IPS-18a (cell line): Measurements from ENCODE around the gene TEX29.

Experiments
- H3K27ac ChIP-seq: one replicate; pipeline ENCODE4 v1.5.1; 2013; ENCODE audit warnings: low read length
- H3K27me3 ChIP-seq: one replicate; pipeline ENCODE4 v1.6.1; 2013; ENCODE audit warnings: mild to moderate bottlenecking, low read length; ENCODE audit not compliant: control insufficient read depth, insufficient read depth
- H3K36me3 ChIP-seq: one replicate; pipeline ENCODE4 v1.6.1; 2013; ENCODE audit warnings: low read depth, low read length; ENCODE audit not compliant: control insufficient read depth
- H3K4me1 ChIP-seq: one replicate; pipeline ENCODE4 v1.6.1; 2013; ENCODE audit warnings: low read depth, low read length; ENCODE audit not compliant: control insufficient read depth
- H3K4me3 ChIP-seq: one replicate; pipeline ENCODE4 v1.5.1; 2013; ENCODE audit warnings: low read length
- H3K9ac ChIP-seq: one replicate; pipeline ENCODE4 v1.6.1; 2013; ENCODE audit warnings: mild to moderate bottlenecking, low read length, moderate library complexity
- H3K9me3 ChIP-seq: one replicate; pipeline ENCODE4 v1.6.1; 2013; ENCODE audit warnings: low read depth, low read length; ENCODE audit not compliant: control insufficient read depth

The TEX29 gene

DNA sequence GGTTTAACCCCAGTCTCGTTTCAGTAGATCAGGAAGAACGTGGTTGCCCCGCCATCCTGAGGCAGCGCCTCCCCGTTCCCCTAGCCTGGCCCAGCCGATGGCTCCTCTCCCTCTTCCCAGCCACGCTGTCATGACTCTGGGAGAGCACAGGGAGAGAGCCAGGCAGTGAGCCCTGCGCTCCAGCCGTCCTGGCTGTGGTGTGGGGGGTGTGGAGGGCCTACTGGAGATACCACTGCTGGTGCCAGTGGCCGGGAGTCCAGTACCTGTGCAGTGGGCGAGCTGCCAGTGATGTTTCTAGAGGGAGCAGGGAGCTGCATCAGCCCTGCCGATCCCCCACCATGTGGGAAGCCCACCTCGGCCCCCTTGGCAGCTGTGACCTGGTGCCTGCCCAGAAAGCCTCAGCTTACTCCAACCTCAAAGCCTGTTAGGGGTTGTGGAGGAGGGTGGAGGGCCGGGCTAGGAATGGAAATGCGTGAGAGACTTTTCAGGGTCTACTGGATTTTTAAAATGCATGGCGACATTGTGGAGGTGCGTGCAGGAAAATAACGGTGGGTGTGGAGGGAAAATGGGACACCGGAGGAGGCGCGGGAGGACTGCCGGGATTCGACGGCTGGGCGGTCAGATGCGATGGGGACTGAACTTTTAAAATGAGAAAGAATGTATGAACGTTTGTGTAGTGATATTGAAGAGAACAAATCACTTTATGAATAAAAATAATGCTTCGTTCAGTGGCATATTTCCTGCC is 4.9 kb downstream of the TEX29 start:
- Histone ChIP-seq H3K4me3 (no peak overlapping the region), H3K4me1 (no peaks in the 10 kb centered on the region), H3K36me3 (no peaks in the 10 kb centered on the region), H3K27me3 (no peaks in the 10 kb centered on the region), H3K27ac (no peak overlapping the region), H3K9ac (no peak overlapping the region), H3K9me3 (no peaks in the 10 kb centered on the region)

DNA sequence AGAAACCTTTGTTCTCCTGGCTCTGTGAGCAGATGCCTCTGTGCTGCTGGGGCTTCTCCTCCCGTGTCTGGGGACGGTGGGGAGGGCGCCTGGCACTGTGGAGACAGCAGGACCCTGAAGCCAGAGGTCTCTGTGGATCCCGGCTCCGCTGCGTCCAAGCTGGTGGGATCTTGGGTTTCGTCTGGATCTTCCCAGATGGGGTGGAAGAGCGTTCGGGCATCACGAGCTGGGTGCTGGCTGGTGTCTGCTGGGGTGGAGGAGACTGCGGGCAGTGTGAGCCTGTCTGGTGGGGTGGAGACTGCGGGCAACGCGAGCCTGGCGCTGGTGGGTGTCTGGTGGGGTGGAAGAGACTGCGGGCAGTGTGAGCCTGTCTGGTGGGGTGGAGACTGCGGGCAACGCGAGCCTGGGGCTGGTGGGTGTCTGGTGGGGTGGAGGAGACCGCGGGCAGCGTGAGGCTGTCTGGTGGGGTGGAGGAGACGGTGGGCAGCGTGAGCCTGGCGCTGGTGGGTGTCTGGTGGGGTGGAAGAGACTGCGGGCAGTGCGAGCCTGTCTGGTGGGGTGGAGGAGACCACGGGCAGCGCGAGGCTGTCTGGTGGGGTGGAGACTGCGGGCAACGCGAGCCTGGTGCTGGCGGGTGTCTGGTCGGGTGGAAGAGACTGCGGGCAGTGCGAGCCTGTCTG is 5.6 kb downstream of the TEX29 start:
- Histone ChIP-seq H3K4me3 (no peak overlapping the region), H3K36me3 (no peaks in the 10 kb centered on the region), H3K9me3 (no peaks in the 10 kb centered on the region), H3K4me1 (no peaks in the 10 kb centered on the region), H3K9ac (no peak overlapping the region), H3K27ac (no peak overlapping the region), H3K27me3 (no peaks in the 10 kb centered on the region)

DNA sequence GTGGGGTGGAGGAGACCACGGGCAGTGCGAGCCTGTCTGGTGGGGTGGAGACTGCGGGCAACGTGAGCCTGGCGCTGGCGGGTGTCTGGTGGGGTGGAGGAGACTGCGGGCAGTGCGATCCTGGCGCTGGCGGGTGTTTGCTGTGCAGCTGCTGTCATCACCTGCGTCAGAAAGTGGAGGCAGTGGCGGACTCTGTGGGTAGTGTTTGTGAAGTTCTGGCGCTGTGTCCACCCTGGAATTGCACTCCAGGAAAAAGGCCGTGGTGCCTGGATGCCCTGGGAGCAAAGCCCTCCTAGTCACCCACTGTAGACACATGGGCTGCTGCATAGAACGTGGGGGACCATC is 6.2 kb downstream of the TEX29 start:
- no peaks in the 10 kb centered on the region for H3K27me3 ChIP-seq
- no peak overlapping the region for H3K4me3 ChIP-seq
- no peaks in the 10 kb centered on the region for H3K4me1 ChIP-seq
- no peak overlapping the region for H3K27ac ChIP-seq
- H3K9me3 ChIP-seq = no peaks in the 10 kb centered on the region
- no peaks in the 10 kb centered on the region for H3K36me3 ChIP-seq
- H3K9ac ChIP-seq = no peak overlapping the region

DNA sequence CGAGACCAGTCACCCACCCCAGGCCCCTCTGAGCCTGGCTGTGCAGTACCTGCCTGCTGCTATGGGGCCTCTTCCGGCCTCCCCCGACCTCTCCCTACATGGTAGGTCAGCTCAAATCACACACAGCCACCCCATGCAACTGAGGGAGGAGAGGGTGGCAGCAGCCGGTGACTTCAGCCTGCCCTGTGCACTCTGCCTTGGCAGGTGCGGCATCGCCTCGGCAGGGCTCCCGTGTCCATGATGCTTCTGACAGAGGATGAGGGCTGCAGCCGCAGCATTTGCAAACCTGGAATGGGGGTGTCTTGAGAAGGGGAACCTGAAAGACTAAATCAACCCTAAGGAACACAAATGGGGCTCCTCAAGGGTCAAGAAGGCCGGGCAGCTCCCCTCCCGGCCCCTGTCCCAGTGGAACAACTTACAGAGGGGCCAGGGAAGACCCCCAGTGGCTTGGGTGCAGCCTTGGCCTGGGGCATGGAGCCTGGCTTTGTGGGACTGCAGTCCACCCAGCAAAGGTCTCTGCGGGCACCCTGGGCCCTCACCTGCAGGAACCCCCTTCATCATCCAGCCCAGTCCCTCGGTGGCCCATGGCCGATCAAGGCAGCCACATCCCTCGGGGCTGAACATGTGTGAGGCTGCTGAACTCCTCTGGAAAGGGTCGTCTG is 6.7 kb downstream of the TEX29 start:
- no peak overlapping the region for H3K9ac ChIP-seq
- H3K36me3 ChIP-seq = no peaks in the 10 kb centered on the region
- H3K9me3 ChIP-seq = no peaks in the 10 kb centered on the region
- no peaks in the 10 kb centered on the region for H3K27me3 ChIP-seq
- no peak overlapping the region for H3K27ac ChIP-seq
- no peak overlapping the region for H3K4me3 ChIP-seq
- no peaks in the 10 kb centered on the region for H3K4me1 ChIP-seq

DNA sequence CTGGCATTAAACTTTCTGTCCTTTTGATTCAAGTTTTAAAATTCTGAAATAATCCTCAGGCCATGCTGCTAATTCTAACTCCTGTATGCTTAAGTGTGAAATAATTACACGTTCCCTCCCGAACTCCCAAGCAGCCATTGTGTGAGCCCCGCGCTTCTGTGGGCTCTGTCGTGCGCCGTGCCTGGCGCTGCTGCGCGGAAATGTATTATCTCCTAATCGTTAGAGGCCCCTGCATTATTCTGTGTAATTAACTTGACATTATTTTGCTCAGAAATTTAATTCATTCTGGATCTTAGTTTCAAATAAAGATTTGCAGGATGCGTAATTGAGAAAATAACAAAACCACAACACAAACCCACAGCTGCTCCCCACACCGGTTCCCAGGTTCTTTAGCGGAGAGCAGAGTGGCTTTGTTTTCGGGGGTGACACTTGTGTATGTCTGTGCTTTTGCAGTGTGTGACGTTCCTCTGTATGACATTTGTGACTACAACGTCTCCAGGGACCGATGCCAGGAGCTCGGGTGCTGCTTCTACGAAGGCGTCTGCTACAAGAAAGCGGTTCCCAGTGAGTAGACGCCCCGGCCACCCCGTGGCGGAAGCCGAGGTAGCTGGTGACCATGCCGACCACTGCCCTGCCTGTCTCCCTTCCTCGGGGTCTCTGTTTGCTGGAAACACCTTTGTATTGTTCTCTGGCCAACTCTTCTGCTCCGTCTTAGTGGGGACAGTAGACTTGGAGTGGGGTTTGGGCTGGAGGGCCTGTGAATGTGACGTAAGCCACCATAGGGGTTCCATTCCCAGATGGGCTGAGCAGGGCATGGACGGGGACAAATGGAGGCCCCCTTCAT is 7.5 kb downstream of the TEX29 start:
- H3K9me3 ChIP-seq = no peaks in the 10 kb centered on the region
- no peak overlapping the region for H3K4me3 ChIP-seq
- no peaks in the 10 kb centered on the region for H3K36me3 ChIP-seq
- no peak overlapping the region for H3K27ac ChIP-seq
- H3K4me1 ChIP-seq = no peaks in the 10 kb centered on the region
- no peaks in the 10 kb centered on the region for H3K27me3 ChIP-seq
- H3K9ac ChIP-seq = no peak overlapping the region

DNA sequence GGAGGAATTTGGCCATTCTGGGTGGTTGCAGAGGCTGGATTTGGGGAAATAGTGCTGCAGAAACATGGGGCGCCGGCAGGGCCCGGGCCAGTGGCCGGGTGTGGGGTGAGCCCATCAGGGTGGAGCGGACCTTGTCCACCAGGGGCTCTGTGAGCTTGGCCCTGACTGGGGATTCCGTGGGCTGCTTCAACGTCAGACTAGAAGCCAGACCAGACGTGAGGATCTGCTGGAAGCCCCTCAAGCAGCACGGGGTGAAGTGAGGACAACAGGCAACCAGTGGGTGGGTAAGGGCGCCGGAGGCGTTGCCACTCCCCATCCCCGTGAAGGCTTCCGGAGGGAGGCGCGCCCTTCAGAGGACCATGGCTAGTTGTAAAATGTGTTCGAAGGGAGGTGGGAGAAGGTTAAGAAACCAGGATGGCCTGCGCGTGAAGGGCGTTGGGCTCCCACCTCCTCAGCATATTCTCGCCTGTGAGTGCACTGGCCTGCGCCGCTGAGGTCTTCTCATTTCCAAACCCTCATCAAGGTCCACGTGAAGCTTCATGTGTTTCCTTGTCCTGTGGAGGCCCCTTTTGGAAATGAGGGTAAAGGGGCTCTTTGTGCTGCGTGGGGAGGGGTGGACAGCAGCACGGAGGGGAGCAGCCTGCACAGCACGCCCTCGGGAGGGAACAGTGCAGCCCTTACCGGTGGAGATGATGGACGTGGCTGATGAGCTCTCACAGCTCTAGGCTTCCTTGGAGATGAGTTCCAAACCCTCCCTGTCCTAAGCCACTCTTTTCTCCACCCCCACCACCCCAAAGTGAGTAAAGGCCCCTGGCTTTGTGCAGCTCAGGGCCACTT is 8.3 kb downstream of the TEX29 start:
- H3K27ac ChIP-seq = no peak overlapping the region
- no peaks in the 10 kb centered on the region for H3K4me1 ChIP-seq
- H3K4me3 ChIP-seq = no peak overlapping the region
- H3K36me3 ChIP-seq = no peaks in the 10 kb centered on the region
- no peaks in the 10 kb centered on the region for H3K9me3 ChIP-seq
- H3K9ac ChIP-seq = no peak overlapping the region
- no peaks in the 10 kb centered on the region for H3K27me3 ChIP-seq

DNA sequence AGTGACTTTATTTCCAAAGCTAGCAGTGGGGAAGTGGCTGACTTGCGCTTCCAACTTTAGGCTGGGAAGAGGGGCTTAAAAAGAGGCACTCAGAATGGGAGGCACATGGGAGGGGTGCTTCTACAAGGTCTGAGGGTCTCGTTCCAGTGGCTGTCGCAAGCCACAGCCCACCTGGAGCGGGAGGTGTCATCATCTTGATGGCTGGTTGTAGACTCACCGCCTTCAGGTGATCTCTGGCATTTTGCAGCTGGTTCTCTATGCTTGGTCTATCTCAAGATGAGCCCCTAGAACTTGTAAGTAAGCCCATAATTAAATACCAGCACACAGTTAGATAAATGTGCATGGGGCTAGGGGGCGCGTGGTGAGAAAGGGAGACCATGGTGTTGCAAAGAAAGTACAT is 9.2 kb downstream of the TEX29 start:
- Histone ChIP-seq H3K4me1 (no peaks in the 10 kb centered on the region), H3K4me3 (no peak overlapping the region), H3K9me3 (no peaks in the 10 kb centered on the region), H3K27me3 (no peaks in the 10 kb centered on the region), H3K9ac (no peak overlapping the region), H3K36me3 (no peaks in the 10 kb centered on the region), H3K27ac (no peak overlapping the region)

DNA sequence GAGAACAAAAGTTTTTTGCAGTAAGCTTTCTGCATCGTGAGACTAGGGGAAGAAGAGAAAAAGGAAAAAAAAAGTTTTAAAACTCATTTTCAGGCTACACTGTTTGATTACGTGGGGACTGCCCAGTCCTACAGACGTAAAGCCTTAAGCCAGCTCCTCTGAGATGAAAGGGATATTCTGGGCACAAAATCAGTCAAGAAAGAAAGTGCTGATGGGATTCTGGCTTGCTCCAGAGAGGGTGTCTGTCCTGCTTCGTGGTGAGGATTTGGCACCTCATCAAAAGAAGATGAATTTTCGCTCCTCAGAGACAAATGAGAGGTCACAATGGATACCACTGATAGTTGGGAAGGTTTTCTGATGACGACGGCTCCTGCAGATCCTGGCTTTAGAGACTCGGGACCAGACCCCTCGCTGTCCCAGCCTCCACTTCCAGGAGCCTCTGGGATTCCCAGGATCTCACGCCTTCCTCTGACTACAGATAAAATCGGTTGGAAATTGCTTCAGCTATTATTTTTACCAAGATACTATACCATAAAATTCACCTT is 9.7 kb downstream of the TEX29 start:
- H3K36me3 ChIP-seq = no peaks in the 10 kb centered on the region
- no peaks in the 10 kb centered on the region for H3K4me1 ChIP-seq
- H3K4me3 ChIP-seq = no peak overlapping the region
- H3K27me3 ChIP-seq = no peaks in the 10 kb centered on the region
- no peak overlapping the region for H3K27ac ChIP-seq
- H3K9ac ChIP-seq = no peak overlapping the region
- H3K9me3 ChIP-seq = no peaks in the 10 kb centered on the region

DNA sequence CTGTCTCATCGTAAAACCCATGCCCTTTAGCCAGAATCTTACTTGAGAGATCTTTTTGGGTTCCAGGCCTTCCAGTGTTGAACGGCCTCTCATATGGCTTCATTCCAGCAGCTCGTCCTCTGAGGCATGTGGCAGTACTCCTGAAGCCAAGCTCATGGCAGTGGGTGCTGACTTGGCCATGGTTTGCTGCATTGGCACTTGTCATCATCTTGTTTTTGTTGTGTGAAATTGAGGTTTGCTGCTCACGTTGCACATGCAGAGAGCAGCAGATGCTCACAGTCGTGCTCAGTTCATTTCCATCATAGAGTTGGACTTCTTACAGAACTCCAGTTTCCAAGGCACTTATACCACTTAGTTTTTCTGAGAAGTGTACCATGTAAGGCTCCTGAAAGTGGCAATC is 14.9 kb downstream of the TEX29 start:
- H3K4me3 ChIP-seq = no peak overlapping the region

DNA sequence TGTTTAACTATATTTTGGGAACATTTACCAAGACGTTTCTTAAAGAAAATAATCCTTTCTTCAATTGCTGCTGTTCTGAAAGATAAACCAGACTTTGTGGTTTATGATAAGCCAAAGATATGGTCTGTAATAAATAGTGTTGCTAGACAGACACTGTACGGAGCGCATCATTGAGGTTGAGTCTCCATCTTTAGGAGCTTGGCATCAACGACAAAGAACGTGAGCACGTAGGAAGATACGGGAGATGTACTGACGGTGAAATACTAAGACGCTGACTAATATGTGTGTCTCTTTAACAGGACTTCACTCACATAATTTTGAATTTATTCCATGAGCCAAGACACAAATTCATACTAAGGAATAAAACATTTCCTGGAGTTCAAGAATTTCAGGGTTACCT is 16.2 kb downstream of the TEX29 start:
- no peaks in the 10 kb centered on the region for H3K27me3 ChIP-seq
- no peaks in the 10 kb centered on the region for H3K36me3 ChIP-seq
- no peaks in the 10 kb centered on the region for H3K9me3 ChIP-seq
- H3K4me1 ChIP-seq = no peaks in the 10 kb centered on the region
- no peak overlapping the region for H3K9ac ChIP-seq
- no peak overlapping the region for H3K4me3 ChIP-seq
- H3K27ac ChIP-seq = no peak overlapping the region

More for the DNA sequence above, 14.9 kb downstream of the TEX29 start:
- H3K27me3 ChIP-seq = no peaks in the 10 kb centered on the region
- no peak overlapping the region for H3K9ac ChIP-seq
- no peaks in the 10 kb centered on the region for H3K4me1 ChIP-seq
- no peaks in the 10 kb centered on the region for H3K9me3 ChIP-seq
- H3K36me3 ChIP-seq = no peaks in the 10 kb centered on the region
- no peak overlapping the region for H3K27ac ChIP-seq
